ENCODE measurements around the gene SAMD4B.
"Not testable (repeated sequence)": the region's sequence is repeated elsewhere in the genome, so short reads cannot be mapped to it uniquely, and the experiment has no call there.

Gene SAMD4B

GRCh38 chr19:39314016-39314728 lies 28.0 kb upstream of the SAMD4B start:
- DNase-seq (ENCODE audit: low spot score), result no peak

- DNase-seq (ENCODE audit: low spot score), result no peak
Observed at GRCh38 chr19:39315933-39316332, 26.3 kb upstream of the SAMD4B start.

GRCh38 chr19:39316627-39317321 lies 25.4 kb upstream of the SAMD4B start:
- no peak for DNase-seq (ENCODE audit: low spot score)

- no peak for DNase-seq (ENCODE audit: low spot score)
Observed at GRCh38 chr19:39317476-39317875, 24.7 kb upstream of the SAMD4B start.

- DNase-seq (ENCODE audit: low spot score), result no peak
Observed at GRCh38 chr19:39318071-39318470, 24.1 kb upstream of the SAMD4B start.

- no peak for DNase-seq (ENCODE audit: low spot score)
Observed at GRCh38 chr19:39318690-39319089, 23.5 kb upstream of the SAMD4B start.

GRCh38 chr19:39319098-39319891 lies 22.9 kb upstream of the SAMD4B start:
- DNase-seq (ENCODE audit: low spot score), result no peak

GRCh38 chr19:39319892-39320248 lies 22.4 kb upstream of the SAMD4B start:
- DNase-seq (ENCODE audit: low spot score), result no peak

GRCh38 chr19:39321117-39321831 lies 20.9 kb upstream of the SAMD4B start:
- no peak for DNase-seq (ENCODE audit: low spot score)

GRCh38 chr19:39321832-39322176 lies 20.4 kb upstream of the SAMD4B start:
- no peak for DNase-seq (ENCODE audit: low spot score)

- no peak for DNase-seq (ENCODE audit: low spot score)
Observed at GRCh38 chr19:39324242-39324842, 17.9 kb upstream of the SAMD4B start.

- DNase-seq (ENCODE audit: low spot score), result no peak
Observed at GRCh38 chr19:39325778-39326665, 16.2 kb upstream of the SAMD4B start.

- DNase-seq (ENCODE audit: low spot score), result no peak
Observed at GRCh38 chr19:39327363-39328045, 14.7 kb upstream of the SAMD4B start.

GRCh38 chr19:39328046-39328705 lies 14.0 kb upstream of the SAMD4B start:
- peak; percentile 86 for DNase-seq (ENCODE audit: low spot score)

GRCh38 chr19:39329948-39330347 lies 12.3 kb upstream of the SAMD4B start:
- no peak for DNase-seq (ENCODE audit: low spot score)

- no peak for DNase-seq (ENCODE audit: low spot score)
Observed at GRCh38 chr19:39332293-39332692, 9.9 kb upstream of the SAMD4B start.

GRCh38 chr19:39332738-39333137 lies 9.5 kb upstream of the SAMD4B start:
- not testable (repeated sequence) for DNase-seq (ENCODE audit: low spot score)

- no peak for DNase-seq (ENCODE audit: low spot score)
Observed at GRCh38 chr19:39333507-39333906, 8.7 kb upstream of the SAMD4B start.

- no peak for DNase-seq (ENCODE audit: low spot score)
Observed at GRCh38 chr19:39334444-39334976, 7.7 kb upstream of the SAMD4B start.

- no peak for DNase-seq (ENCODE audit: low spot score)
Observed at GRCh38 chr19:39335168-39335548, 7.1 kb upstream of the SAMD4B start.
